HG03159 (cell line): ENCODE results near the gene SLC2A1.

Experiments used
- ATAC-seq: cut with Tn5 transposase; IDR thresholded peaks from one replicate; pipeline ENCODE4 v1.9.1; 2021; ENCODE audit warnings: mild to moderate bottlenecking, moderate library complexity; ENCODE audit not compliant: unreplicated experiment

SLC2A1 gene

DNA sequence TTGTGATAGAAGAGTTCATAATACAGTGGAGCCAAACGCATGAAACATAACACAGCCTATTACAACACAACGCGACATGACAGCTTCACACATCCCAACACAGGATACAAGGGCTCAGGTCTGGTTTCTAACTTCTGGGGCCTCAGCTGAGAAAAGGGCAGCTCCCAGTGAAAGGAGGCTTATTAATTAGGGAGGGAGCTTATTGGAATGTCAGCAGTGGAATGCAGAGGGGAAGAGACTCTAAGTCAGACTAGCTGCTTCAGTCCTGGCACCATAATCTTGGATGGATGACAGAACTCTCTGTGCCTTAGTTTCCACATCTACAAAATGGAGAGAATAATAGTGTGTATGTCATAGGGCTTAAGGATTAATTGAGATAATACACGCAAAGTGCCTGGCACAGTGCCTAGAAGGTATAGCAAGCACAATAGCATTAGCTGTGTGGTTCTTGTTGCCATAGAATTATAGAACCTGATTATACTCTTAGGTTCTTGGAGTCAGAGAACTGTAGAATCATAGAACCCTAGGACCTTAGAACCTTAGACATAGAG, 22.7 kb upstream of the SLC2A1 start:
- no peak for ATAC-seq

DNA sequence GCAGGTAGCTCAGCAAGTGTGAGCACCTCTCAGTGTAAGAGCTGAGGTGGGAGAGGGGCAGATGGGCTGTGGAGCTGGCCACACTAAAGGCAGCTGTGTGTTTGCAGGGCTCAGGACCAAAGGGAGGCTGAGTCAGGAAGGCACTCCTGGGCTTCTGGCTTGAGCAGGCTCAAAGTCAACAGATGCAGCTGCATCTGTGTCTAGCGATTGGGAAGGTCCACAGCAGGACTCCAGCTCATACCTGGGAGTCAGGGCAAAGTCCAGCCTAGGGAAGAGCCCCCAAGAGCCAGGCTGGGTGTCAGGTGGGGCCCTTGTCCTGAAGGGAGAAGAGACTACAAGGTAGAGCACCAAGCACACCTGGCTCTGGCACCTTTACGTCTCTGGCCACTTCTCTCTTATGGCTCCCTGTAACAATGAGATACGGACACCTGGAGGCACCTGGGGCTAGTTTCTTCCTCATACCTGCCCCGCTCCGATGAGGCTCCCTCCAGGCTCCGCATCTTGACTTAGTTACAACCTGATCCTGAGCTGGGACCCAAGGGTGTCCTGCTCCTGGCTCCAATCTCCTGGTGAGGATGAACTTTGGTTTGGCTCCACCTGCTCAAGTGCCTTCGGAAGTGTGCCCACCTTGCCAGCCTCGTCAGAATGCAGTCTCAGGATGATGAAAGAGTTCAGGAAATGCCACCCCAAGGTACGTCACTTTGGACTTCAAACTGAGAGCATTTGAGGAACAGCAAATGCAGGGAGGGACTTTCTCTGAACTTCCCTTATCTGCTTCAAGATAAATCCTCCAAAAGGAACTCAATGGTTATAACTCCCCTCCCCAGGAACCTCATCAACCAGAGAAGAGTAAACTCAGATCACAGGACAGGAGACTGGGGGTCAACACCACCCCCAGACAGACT, 21.5 kb upstream of the SLC2A1 start:
- ATAC-seq = no peak

DNA sequence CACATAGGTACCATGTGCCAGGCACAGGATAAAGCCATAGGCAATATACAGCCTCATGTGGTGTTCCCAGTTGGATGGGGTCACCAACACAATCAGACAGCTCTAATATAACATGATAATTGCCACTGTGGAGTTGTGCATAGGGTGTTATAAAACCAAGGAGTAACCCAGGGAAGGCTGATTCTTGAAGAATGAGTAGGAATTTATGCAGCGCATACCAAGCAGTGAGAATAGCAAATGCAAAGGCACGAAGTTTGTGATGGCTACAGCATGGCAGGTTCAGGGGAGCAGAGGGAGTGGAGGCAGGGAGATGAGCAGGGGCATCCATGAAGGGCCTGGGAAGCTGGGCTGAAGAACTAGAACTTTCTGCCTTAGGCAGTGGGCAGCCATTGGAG, 20.4 kb upstream of the SLC2A1 start:
- no peak for ATAC-seq

DNA sequence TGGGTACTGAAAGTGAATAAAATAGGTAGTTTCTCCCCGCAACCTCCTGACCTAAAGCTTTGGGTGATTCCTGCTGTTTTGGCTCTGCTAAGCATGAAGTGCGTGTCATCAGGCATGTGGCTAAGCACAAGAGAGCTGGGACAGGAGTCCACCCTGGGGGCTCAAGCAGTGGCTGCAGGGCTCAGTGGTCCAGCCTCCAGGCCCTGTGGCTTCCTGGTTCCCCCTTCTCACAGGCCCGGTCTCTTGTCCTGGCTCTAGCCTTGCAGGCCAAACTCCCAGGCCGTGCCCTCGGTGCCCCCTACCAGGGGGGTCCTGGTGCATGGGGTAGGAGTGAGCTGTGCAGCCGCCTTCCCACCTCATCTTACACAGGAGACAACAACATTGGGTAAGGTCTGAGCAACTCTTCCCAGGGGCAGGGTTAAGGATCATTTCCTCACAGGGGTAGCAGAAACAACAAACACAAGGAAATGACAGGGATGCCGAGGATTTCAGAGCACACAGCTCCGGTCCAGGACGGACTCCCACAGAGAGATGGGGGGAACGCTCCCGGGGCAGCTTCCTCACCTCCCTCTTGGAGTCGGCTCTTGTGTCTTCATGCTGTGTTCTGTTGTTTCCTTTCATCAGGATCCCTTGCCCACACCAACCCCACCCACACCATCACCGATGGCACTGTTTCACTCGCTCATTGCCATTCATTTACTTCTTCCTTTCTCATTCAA, 19.8 kb upstream of the SLC2A1 start:
- no peak for ATAC-seq

DNA sequence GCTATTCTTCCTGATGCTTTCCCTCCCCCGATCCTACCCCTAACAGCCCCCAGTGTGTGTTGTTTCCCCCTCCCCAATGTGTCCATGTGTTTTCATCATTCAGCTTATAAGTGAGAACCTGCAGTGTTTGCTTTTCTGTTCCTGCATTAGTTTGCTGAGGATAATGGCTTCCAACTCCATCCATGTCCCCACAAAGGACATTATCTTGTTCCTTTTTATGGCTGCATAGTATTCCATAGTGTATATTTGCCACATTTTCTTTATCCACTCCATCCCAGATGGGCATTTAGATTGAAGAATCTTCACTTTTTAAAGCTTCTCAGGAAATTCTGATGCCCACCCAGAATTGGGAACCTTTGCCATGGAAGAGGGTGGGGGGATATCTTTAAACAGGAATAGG, 19.0 kb upstream of the SLC2A1 start:
- no peak for ATAC-seq

DNA sequence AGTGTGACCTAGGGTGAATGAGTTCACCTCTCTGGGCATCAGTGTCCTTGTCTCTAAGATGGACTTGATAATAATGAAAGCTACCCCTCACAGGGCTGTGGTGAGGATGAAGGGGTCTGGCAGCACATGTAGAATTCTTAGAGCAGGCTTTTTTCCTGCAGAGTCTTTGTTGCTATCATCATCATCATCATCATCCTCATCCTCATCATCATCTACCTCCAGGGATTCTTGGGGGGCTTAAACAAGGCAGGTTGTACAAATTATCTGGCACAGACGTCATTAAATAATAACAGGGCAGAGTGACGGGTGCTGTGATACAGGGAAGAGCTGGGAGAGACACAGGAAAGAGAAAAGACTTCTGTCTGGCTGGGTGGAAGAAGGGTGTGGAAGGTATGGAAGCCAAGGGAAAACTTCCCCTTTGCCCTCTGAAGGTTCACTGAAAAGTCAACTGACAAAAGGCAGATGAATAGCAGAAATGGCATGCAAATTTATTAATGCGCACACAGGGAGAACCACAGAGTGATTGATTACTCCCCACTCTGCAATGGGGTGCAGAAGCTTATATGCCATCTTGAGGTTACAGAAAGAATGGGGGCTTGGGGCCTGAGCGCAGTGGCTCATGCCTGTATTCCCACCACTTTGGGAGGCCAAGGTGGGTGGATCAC, 17.0 kb upstream of the SLC2A1 start:
- no peak for ATAC-seq

DNA sequence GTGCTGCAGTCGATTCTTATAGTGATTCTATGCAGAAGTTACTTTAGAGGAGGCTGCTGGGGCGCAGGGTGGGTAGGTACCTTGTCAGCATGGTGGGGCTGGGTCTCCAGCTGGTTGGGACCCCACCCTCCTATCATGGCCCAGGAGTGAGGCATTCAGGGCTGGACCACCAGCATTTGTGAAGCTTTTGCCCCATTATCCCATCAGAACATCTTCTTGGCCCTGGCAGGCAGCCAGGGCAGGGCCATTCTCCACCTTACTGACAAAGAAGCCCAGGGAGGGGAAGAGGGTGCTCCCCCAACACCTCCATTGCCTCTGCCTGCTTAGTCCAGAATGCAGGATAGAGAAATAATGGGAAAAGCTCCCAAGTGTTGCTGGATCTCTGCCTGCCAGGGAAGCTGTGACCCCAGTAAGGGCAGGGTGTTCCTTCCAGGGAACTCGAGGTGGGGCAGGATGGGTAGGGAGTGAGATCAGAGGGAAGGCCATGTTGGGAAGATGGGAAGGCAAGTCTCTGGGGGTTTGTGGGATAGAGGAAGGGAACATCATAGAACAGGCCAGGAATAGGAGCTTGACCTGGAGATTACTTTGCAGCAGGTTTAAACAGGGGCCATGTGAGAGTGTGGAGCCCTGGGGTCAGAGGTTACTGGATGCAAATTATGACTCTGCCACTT, 16.2 kb upstream of the SLC2A1 start:
- ATAC-seq = no peak

DNA sequence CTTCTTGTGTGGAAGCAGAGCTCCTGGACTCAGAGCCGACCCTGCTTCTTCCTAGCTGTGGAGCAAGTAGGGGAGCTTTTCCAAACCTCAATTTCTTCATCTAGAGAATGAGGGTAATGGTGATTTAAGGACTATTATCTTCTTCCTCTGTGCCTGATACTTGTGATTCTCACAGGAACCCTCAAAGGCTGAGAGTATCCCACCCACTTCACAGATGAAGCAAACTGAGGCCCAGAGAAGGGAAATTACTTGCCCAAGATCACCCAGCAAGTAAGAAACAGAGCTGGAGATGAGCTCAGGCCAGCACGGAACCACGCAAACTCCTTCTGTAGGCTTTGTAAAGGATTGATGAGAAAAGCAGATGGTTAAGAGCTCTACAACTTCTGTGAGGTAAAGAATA, 15.1 kb upstream of the SLC2A1 start:
- no peak for ATAC-seq

DNA sequence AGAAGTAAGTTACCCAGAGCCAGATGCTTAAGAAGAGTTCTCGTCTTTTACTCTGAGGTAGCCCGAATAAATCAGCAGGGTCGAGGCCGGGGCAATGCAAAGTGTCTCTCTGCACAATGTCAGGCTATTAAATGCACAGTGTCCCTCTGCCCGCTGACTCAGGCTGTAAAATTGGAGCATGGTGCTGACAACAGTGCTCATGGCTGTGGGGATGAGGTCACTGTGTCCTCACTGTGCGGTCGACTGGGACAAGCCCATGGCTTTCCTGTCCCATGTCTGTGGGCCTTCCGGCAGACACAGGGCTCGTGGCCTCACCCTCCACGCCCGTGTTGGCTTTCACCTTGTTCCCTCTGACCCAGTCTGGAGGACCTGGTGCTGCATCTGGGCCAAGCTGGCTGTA, 14.6 kb upstream of the SLC2A1 start:
- ATAC-seq = no peak

DNA sequence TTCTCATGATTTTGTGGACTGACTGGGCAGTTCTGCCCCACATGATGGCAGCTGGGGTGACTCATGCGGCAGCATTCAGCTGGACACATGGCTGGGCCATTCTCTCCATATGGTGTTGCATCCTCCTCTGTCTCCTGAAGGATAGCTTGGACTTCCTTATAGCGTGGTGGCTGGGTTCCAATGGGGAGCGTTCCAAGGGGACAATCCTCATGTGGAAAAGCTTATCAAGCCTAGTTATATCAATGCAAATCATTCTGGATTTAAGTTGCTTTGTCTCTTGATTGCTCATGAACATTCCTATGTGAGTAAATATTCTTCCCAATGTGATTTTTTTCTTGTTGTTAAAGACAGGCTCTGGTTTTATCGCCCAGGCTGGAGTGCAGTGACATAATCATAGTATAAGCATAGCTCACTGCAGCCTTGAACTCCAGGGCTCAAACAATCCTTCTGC, 13.2 kb upstream of the SLC2A1 start:
- ATAC-seq = no peak

DNA sequence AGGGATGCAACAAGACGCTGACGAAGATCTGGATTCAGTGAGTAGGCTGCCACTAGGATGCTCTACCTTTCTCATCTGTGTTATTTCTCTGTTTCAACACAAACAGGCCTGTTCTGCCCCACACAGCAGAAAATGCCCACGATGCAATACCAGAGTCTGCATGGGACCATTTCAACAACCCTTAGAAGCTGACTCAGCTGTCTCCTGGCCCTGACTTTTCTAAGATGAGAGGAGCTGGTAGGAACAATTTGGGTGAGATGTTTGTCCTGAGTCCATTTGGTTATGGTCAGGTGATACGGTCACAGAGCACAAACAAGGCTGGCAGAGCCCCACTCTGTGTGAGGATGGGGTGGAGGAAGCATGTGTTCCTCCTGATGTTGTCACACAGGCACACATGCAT, 11.5 kb upstream of the SLC2A1 start:
- ATAC-seq = no peak

DNA sequence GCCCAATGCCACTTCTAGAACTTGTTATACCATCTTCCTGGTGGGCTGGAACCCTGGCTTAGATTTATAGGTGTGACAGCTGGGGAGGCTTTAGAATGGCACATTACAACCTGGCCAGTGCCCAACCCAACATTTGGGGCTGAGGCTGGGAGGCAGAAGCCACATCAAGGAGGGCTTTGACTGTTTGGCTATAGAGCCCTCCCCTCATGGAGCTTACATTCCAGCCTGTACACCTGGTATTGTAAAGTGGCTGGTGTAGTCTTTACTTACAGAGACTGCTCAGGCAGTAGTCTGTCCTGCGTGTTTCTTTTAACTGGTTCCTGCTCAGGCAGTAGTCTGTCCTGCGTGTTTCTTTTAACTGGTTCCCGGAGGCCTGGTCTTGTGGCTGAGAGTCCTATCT, 10.0 kb upstream of the SLC2A1 start:
- no peak for ATAC-seq

DNA sequence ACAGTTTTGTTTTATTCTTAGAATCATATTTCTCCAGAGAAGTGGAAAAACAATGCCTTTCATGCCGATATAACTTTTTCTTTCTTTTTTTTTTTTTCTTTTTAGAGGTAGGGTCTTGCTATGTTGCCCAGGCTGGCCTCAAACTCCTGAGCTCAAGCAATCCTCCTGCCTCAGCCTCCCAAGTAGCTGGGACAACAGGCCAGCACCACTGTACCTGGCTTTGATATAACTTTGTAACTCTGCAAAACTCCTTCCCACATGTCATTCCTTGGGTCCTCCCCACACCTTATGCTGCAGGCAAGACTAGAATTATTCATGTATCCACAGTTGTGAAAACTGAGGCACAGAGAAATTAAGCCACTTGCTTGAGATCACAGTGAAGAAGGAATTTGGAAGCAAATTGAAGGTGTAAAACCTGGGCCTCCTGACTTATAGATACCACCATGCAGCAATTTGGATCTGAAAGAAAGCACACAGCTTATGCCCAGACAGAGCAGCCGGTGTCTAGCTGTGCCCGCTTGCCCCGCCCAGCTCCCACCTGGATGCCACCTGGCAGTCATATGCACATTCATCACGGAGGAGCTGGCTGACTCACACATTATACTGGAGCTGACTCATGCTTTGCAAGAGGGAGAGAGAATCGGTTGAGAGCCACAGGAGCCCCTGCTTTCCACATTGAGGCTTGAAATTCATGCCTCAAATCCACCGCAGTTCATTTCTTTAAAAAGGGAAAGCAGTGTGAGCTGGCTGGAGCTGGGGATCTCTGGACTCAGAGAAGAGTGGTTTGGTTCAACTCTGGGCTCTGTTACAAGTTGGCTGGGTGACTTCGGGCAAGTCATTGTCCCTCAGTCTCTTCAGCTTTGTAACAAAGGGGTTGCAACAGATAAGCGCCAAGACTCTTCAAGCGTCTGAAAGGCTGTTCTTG, 8.3 kb upstream of the SLC2A1 start:
- ATAC-seq = no peak

DNA sequence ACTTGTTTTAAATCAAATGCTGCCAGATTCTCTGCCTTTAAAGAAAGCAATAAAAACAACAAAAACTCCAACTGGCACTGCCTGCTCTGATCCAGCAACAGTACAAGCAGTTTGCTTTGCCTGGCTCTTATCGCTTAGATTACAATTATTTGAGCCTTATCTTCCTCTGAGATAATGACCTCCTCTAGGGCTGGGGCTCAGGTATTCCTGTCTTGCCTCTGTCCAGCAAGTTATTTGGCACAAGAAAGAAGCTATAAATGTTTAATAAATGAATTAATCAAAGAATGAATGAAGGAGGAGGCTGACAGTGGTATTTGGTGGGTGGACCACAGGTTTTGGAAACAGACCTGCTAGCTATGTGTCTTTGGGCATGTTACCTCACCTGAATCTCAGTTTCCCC, 6.7 kb upstream of the SLC2A1 start:
- ATAC-seq = no peak

DNA sequence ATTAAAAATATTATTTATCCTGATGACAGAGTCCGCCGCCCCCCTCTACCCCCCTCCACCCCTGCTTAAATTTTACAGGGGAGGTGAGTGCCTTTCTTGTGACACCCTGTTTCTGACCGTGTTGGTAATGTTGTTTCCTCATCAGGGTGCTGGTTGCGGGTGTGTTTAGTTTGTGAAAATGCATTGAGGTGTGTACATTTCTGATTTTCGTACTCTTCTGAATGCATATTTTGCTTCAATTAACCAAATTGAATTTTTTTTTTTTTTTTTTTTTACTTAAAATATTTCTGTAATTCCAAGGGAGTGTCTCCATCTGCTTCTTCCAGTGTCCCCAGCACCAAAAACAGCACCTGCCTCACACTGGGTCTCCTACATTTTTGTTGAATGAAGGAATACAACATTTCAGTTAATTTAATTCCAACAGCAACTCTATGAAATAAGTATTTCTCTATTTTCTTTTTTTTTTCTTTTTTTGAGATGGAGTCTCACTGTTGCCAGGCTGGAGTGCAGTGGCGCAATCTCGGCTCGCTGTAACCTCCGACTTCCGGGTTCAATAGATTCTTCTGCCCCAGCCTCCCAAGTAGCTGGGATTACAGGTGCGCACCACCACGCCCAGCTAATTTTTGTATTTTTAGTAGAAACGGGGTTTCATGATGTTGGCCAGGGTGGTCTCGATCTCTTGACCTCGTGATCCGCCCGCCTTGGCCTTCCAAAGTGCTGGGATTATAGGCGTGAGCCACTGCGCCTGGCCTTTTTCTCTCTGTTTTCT, 5.6 kb upstream of the SLC2A1 start:
- ATAC-seq = no peak

DNA sequence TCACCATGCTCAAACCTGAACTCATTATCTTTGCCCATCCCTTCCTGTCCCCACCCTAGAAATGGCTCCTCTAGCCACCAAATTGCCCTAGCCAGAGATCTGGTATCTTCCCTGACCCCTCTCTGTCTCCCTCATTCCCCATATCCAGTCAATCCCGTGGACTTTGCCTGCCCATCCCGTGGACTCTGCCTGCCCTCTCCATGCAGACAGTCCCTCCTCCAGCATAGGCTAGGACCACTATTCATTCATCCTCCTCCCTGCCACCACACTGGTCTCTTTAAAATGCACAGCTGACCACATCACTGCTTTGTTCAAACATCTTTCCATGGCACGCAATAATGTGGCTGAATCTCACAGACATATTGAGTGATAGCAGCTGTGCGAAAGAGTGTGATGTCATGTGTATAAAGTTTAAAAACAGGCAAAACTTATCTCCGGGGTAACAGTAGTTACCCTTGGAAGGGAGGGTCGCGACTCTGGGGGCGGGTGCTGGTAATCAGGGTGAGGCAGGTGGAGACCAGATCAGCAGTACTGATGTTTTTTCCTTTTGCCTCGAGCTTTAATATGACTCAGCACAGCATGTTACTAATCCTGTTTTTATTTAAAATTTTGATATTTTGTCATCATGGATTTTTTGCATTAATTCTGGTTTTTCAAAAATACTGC, 4.8 kb upstream of the SLC2A1 start:
- no peak for ATAC-seq

DNA sequence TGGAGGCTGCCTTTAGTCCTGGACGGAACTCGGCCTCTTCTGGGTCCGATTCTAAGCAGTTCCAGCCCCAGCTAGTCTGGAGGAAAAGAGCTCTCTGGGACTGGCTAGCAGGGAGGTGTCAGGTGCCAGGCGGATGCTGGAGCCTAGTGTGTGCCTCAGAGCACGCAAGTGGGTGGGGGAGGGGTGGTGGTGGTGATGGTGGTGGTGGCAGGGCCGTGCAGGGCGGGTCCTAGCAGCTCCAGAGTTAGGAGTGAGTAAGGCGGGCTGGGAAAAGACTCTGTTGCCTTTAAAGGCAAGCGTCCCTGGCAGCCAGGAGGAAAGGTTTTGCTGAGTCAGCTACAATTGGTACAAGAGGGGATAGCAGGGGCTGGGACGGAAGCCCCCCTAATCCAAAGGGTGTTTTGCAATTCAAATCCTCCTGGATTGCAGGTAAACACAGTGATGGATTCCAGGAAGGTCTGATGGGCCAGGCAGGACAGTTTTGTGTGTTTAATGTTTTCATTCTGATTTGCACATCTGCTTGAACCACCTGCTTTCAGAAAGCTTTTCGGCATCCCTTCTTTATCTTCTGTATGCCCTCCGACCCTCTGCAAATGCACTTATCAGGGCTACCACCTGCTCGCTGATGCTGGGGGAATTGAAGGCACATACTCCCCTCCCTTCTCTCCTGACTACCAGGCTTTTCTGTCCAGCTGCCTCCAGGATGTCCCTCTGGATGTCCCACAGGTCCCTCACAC, 4.1 kb upstream of the SLC2A1 start:
- ATAC-seq = no peak
